ENCODE results near the gene C15orf62.

C15orf62 gene

DNA sequence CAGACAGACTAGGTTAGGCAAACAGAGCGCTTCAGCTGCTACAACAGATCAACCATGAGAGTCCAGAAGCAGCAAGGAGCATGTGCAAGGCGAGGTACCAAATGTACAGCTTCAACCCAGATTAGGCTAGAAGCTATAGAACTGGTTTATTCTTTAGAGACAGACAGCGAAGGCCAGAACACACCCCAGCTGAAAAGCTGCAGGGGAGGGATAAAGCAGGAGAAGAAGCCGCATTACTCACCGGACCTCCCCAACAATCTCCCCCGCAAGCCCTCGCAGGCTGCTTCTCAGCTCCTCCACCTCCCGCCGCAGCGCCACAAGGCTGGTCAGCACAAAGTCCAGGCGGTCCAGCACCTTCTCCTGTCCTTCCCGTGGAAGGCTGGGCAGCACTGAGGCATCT is 18.0 kb upstream of the C15orf62 start:
- no peak for DNase-seq
- Mint-ChIP-seq H3K4me3 (no peak overlapping the region), H3K27me3 (ENCODE audit: low read depth, poor library complexity) (no peaks in the 10 kb centered on the region), H3K9me3 (no peaks in the 10 kb centered on the region), H3K4me1 (peaks cover 39% of the 10 kb centered on the region), H3K27ac (no peak overlapping the region), H3K36me3 (ENCODE audit: low read depth) (peaks cover 10% of the 10 kb centered on the region)
- no peak for TF ChIP-seq CTCF (IDR thresholded peaks at IDR 0.05)

DNA sequence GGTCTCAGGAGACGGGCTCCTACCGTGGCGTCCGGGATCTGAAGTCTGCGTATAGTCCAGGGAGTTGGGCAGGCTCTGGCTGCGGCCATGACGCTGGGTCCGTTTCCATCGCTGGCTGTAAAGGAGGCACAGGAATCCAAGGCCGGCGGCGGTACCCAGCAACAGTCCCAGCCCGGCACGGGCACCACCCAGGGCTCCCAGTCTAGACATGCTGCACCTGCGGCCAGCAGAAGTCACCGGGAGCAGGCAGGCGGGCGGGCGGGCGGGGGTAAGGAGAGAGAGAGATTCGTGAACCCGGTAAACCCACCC is 15.3 kb upstream of the C15orf62 start:
- Mint-ChIP-seq H3K4me1 (peaks cover 43% of the 10 kb centered on the region), H3K9me3 (no peaks in the 10 kb centered on the region), H3K27me3 (ENCODE audit: low read depth, poor library complexity) (no peaks in the 10 kb centered on the region), H3K4me3 (peak overlapping the region; percentile 97), H3K36me3 (ENCODE audit: low read depth) (peaks cover 8% of the 10 kb centered on the region), H3K27ac (no peak overlapping the region)
- peak; percentile 46 for DNase-seq
- TF ChIP-seq CTCF (IDR thresholded peaks at IDR 0.05): no peak

- DNase-seq: peak; percentile 97
- Mint-ChIP-seq H3K4me1 (peaks cover 46% of the 10 kb centered on the region), H3K27me3 (ENCODE audit: low read depth, poor library complexity) (no peaks in the 10 kb centered on the region), H3K36me3 (ENCODE audit: low read depth) (peaks cover 6% of the 10 kb centered on the region), H3K4me3 (peak within 1 kb of the TSS; percentile 97), H3K9me3 (no peaks in the 10 kb centered on the region), H3K27ac (peak within 1 kb of the TSS; percentile 98)
- no peak for TF ChIP-seq CTCF (IDR thresholded peaks at IDR 0.05)
Measured at GRCh38 chr15:40754883-40755811, 14.6 kb upstream of the C15orf62 start, which contains the start of gene RMDN3. Gene RMDN3, minus strand, starts transcription at chr15:40755254. Its CDS starts 471 bp downstream, at chr15:40754783.

GRCh38 chr15:40755812-40756208 is 14.0 kb upstream of the C15orf62 start:
- no peak for TF ChIP-seq CTCF (IDR thresholded peaks at IDR 0.05)
- Mint-ChIP-seq H3K9me3 (no peaks in the 10 kb centered on the region), H3K4me3 (peak overlapping the region; percentile 97)

DNA sequence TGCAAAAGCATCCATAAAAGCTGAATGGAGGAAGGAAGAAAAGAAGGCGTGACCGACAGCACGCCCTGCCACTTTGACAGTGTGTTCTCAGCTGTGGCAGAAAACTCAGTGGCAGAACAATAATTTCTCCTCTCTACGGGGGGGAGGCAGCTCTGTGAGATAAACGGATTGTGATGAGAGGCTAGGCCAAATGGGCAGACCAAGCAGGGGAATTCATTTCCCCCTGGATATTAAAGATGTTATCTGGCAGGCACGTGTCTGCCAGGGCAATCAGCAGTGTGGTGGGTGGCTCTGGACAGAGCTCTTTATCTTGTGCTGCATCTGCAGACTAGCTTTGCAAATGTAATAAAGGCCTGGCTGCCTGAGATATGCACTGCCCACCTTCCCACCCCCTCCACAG is 12.8 kb upstream of the C15orf62 start:
- H3K27ac Mint-ChIP-seq: peak overlapping the region; percentile 81
- peak overlapping the region; percentile 31 for H3K4me3 Mint-ChIP-seq
- DNase-seq: no peak
- H3K9me3 Mint-ChIP-seq: no peaks in the 10 kb centered on the region
- H3K36me3 Mint-ChIP-seq (ENCODE audit: low read depth): no peaks in the 10 kb centered on the region
- TF ChIP-seq CTCF (IDR thresholded peaks at IDR 0.05): no peak
- H3K27me3 Mint-ChIP-seq (ENCODE audit: low read depth, poor library complexity): no peaks in the 10 kb centered on the region
- peaks cover 56% of the 10 kb centered on the region for H3K4me1 Mint-ChIP-seq

More at GRCh38 chr15:40755812-40756208, 14.0 kb upstream of the C15orf62 start:
- Mint-ChIP-seq H3K27ac (peak overlapping the region; percentile 98), H3K4me1 (peaks cover 53% of the 10 kb centered on the region), H3K27me3 (ENCODE audit: low read depth, poor library complexity) (no peaks in the 10 kb centered on the region), H3K36me3 (ENCODE audit: low read depth) (peaks cover 6% of the 10 kb centered on the region)
- DNase-seq: no peak

- H3K27ac Mint-ChIP-seq: no peak overlapping the region
- peaks cover 55% of the 10 kb centered on the region for H3K4me1 Mint-ChIP-seq
- H3K9me3 Mint-ChIP-seq: no peaks in the 10 kb centered on the region
- no peak overlapping the region for H3K4me3 Mint-ChIP-seq
- H3K27me3 Mint-ChIP-seq (ENCODE audit: low read depth, poor library complexity): peaks cover 7% of the 10 kb centered on the region
- TF ChIP-seq CTCF (IDR thresholded peaks at IDR 0.05): no peak
- no peak for DNase-seq
- no peaks in the 10 kb centered on the region for H3K36me3 Mint-ChIP-seq (ENCODE audit: low read depth)
Measured at GRCh38 chr15:40759961-40760360, 9.8 kb upstream of the C15orf62 start.
